Thoracic aorta (tissue), 2 donors: ENCODE data around the gene WDFY2. TPM values are rescaled to one million over a fixed set of nuclear protein-coding genes. Genes with fewer than 3 reads are reported as not detected.

Experiments used
- ATAC-seq: fragments of 150-250 bp; one replicate; pipeline ENCODE4 v1.8.0; 2017; ENCODE audit warnings: low read depth; ENCODE audit not compliant: insufficient number of reproducible peaks, low FRiP score
- DNase-seq: peaks from one replicate; pipeline ENCODE4 v3.0.0-alpha.2; 2020; ENCODE audit warnings: low spot score
- H3K27ac ChIP-seq, 2 donors: fragments of 200-600 bp; sonication (generic); 1 replicate in 1 of 2; 2 replicates in 1 of 2; pipeline ENCODE4 v1.5.1; 2016; ENCODE audit warnings: mild to moderate bottlenecking in 2 of 2, moderate library complexity in 2 of 2
- H3K27me3 ChIP-seq: fragments of 200-600 bp; sonication (generic); replicated peaks from 2 replicates; pipeline ENCODE4 v1.6.0; 2016; ENCODE audit warnings: mild to moderate bottlenecking; ENCODE audit not compliant: insufficient read depth
- H3K36me3 ChIP-seq: fragments of 200-600 bp; sonication (generic); one replicate; pipeline ENCODE4 v1.5.1; 2016
- H3K4me1 ChIP-seq, 2 donors: fragments of 200-600 bp; sonication (generic); 1 replicate in 1 of 2; 2 replicates in 1 of 2; pipeline versions ENCODE4 v1.5.1 to v1.6.0; 2016; ENCODE audit warnings: low read depth in 2 of 2, mild to moderate bottlenecking in 1 of 2; ENCODE audit not compliant: control insufficient read depth in 1 of 2
- H3K4me3 ChIP-seq: fragments of 200-600 bp; sonication (generic); 2 replicates; pipeline ENCODE4 v1.5.1; 2016; ENCODE audit warnings: mild to moderate bottlenecking
- H3K9me3 ChIP-seq: fragments of 200-600 bp; sonication (generic); 2 replicates; pipeline ENCODE4 v1.5.1; 2016
- total RNA-seq, 2 donors: library from RNA; depleted of rRNA; stranded (reverse); fragments of >200 nt; gene quantifications; one replicate each; pipeline versions ENCODE4 v1.1.0 to v1.2.3, GENCODE V29; 2016
- TF ChIP-seq, protein P1 (sequence below): fragments of 200-600 bp; sonication (generic); IDR thresholded peaks from one replicate; pipeline ENCODE4 v1.5.1; 2019; ENCODE audit warnings: antibody characterized with exemption

Gene WDFY2
- total RNA-seq, 2 donors from 2014 or later = 14.6 to 19.3 TPM

- no peaks in the 10 kb centered on the region for H3K36me3 ChIP-seq
- ATAC-seq (peak; percentile 58), DNase-seq (no peak)
- H3K27ac ChIP-seq = peak overlapping the region; percentile 63 to 68
- TF ChIP-seq, protein P1, sequence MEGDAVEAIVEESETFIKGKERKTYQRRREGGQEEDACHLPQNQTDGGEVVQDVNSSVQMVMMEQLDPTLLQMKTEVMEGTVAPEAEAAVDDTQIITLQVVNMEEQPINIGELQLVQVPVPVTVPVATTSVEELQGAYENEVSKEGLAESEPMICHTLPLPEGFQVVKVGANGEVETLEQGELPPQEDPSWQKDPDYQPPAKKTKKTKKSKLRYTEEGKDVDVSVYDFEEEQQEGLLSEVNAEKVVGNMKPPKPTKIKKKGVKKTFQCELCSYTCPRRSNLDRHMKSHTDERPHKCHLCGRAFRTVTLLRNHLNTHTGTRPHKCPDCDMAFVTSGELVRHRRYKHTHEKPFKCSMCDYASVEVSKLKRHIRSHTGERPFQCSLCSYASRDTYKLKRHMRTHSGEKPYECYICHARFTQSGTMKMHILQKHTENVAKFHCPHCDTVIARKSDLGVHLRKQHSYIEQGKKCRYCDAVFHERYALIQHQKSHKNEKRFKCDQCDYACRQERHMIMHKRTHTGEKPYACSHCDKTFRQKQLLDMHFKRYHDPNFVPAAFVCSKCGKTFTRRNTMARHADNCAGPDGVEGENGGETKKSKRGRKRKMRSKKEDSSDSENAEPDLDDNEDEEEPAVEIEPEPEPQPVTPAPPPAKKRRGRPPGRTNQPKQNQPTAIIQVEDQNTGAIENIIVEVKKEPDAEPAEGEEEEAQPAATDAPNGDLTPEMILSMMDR = no peak
- H3K4me3 ChIP-seq = no peak overlapping the region
- H3K27me3 ChIP-seq = no peaks in the 10 kb centered on the region
- H3K9me3 ChIP-seq = no peaks in the 10 kb centered on the region
- H3K4me1 ChIP-seq = peaks cover 11 to 48% of the 10 kb centered on the region in 2 donors
Measured at GRCh38 chr13:51721496-51721895, 137.2 kb downstream of the WDFY2 start.

- ATAC-seq = no peak
- DNase-seq = no peak
- TF ChIP-seq, protein P1 = no peak
Measured at GRCh38 chr13:51723529-51723928, 139.3 kb downstream of the WDFY2 start.

DNA sequence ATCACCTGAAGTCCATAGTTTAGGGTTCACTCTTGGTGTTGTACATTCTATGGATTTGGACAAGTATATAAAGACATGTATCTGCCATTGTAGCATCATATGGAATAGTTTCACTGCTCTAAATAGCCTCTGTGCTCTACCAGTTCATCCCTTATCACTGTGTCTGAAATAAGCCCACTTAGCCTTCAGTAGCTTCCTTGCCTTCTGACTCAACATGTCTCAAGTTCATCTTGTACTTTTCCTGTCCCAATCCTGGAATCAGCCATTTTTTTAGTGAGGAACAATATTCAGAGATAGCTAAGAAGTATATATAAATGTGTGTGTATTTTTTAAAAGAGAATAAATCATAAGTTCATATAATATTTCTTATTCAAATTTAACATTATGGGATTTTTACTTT, 140.5 kb downstream of the WDFY2 start:
- H3K36me3 ChIP-seq = no peaks in the 10 kb centered on the region
- no peak overlapping the region for H3K4me3 ChIP-seq
- H3K4me1 ChIP-seq = peaks cover 23 to 80% of the 10 kb centered on the region in 2 donors
- no peaks in the 10 kb centered on the region for H3K9me3 ChIP-seq
- no peaks in the 10 kb centered on the region for H3K27me3 ChIP-seq
- ATAC-seq = no peak
- H3K27ac ChIP-seq = no peak overlapping the region
- TF ChIP-seq, protein P1 = no peak
- no peak for DNase-seq

More at GRCh38 chr13:51723529-51723928, 139.3 kb downstream of the WDFY2 start:
- H3K27me3 ChIP-seq = no peaks in the 10 kb centered on the region
- no peaks in the 10 kb centered on the region for H3K36me3 ChIP-seq
- H3K27ac ChIP-seq = peak overlapping the region; percentile 15 to 68
- H3K4me3 ChIP-seq = no peak overlapping the region
- peaks cover 18 to 68% of the 10 kb centered on the region in 2 donors for H3K4me1 ChIP-seq
- H3K9me3 ChIP-seq = no peaks in the 10 kb centered on the region

DNA sequence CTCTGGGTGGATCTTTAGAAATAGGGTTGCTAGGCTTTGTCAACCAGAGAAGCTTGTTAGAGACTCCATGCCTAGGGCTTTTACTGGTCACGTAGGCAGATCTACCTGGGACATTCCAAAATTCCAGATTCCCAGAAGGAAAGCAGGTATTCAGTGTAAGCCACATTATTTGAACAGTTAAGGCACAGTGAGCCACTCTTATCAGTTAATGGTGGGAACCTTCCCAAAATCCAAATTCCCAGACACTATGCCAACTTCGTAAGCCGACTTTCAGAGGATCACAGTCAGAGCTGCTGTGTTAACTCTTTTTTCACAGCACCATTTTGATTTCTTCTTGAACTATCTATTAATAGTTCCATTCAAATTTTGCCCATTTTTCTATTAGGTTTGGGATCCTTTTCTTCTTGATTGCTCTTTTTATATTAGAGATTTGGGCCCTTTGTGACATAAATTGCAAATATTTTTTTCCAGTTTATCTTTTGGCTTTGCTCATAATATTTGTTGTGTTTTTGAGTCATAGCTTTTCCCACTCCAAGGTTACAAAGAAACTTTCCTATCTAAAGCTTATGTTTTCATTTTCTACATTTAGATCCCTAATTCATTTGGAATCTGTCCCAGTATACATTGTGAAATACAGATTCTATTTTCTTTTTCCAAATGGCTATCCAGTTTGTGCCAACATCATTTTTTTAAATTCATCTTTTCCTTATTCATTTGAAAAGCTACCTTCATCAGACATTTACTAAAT, 142.4 kb downstream of the WDFY2 start:
- Histone ChIP-seq H3K4me1 (peaks cover 37 to 89% of the 10 kb centered on the region in 2 donors), H3K4me3 (peak overlapping the region; percentile 4), H3K27ac (peak overlapping the region; percentile 46 to 69), H3K36me3 (no peaks in the 10 kb centered on the region), H3K27me3 (no peaks in the 10 kb centered on the region), H3K9me3 (no peaks in the 10 kb centered on the region)
- TF ChIP-seq, protein P1 = no peak
- ATAC-seq (no peak), DNase-seq (no peak)

DNA sequence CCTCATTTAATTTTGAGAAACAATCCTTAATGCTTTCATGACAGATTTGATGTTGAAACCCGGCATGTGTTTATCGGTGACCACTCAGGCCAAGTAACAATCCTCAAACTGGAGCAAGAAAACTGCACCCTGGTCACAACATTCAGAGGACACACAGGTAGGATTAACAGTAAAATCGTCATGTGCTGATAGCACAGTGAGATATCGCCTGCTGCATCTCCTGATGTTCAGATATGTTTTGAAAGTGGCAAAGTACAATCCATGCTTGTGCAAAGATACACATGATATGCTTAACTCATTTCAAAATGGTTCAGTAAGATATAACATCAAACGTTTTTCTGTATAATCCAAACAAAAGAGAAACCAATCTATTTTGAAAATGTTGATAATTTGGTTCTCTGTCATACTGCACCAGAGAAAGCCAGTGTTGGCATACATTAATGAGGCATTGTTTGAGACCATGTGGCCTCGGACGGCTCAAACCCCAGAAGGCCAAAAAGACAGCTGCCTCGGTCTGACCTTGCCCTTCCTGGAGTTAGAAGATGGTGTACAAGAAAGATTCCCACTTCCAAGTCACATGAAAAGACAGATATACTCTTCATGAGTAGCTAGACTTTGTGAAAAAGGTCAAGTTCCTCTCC, 143.5 kb downstream of the WDFY2 start:
- Histone ChIP-seq H3K4me1 (peaks cover 44 to 85% of the 10 kb centered on the region in 2 donors), H3K27ac (peak overlapping the region in 1 of 2 donors; percentile 44), H3K4me3 (no peak overlapping the region), H3K36me3 (no peaks in the 10 kb centered on the region), H3K27me3 (no peaks in the 10 kb centered on the region), H3K9me3 (no peaks in the 10 kb centered on the region)
- TF ChIP-seq, protein P1 = no peak
- ATAC-seq = no peak
- DNase-seq = no peak
